Ovary (tissue), 9 donors: ENCODE measurements around the gene POU5F2. TPM values are rescaled to one million over a fixed set of nuclear protein-coding genes. Genes with fewer than 3 reads are reported as not detected.

Source experiments
- DNase-seq, 5 donors: peaks; one replicate each; pipeline ENCODE4 v3.0.0-alpha.2; 2019 to 2020
- H3K27ac ChIP-seq, 2 donors: fragments of 200-600 bp; one replicate each; pipeline versions ENCODE4 v1.5.1 to v1.8.0; 2019 to 2022
- H3K27me3 ChIP-seq: fragments of 200-600 bp; one replicate; pipeline ENCODE4 v1.8.0; 2022
- H3K36me3 ChIP-seq: fragments of 200-600 bp; sonication (generic); one replicate; pipeline ENCODE4 v1.5.1; 2019
- H3K4me1 ChIP-seq: one replicate; pipeline ENCODE4 v1.8.1; 2013; ENCODE audit warnings: mild to moderate bottlenecking, moderate library complexity; ENCODE audit not compliant: insufficient read depth
- H3K4me3 ChIP-seq: fragments of 200-600 bp; sonication (generic); one replicate; pipeline ENCODE4 v1.5.1; 2017
- H3K9me3 ChIP-seq, 2 donors: fragments of 200-600 bp in 1 of 2; sonication (generic) in 1 of 2; one replicate each; pipeline versions ENCODE4 v1.5.1 to v1.8.1; 2013 to 2019; ENCODE audit warnings: mild to moderate bottlenecking in 1 of 2, moderate library complexity in 1 of 2
- EP300 ChIP-seq: sonication (generic); formaldehyde crosslinking; IDR thresholded peaks from one replicate; pipeline ENCODE4 v1.6.1; 2017; ENCODE audit warnings: antibody characterized with exemption
- POLR2A ChIP-seq: fragments of 450-650 bp; IDR thresholded peaks from one replicate; pipeline ENCODE4 v1.6.1; 2017; ENCODE audit warnings: antibody characterized with exemption, mild to moderate bottlenecking, moderate library complexity
- WGBS, 3 donors: extraction: QIAGEN DNeasy Blood & Tissue Kit in 1 of 3; methylation state at CpG; one replicate each; pipeline versions ENCODE4 v1.1.5 to v1.1.7; 2013 to 2017; 5-methylcytosine and 5-hydroxymethylcytosine counted together
- intact Hi-C, 4 donors: fragments of 100-400 bp; cut with DNase I; formaldehyde crosslinking; loops; one replicate each; pipeline versions ENCODE4 v1.11.0 to v1.15.1; 2022 to 2023
- polyA plus RNA-seq, 2 donors: library from polyadenylated mRNA; stranded (reverse); fragments of 200-250 nt in 1 of 2; fragments of 350-450 nt in 1 of 2; fragmentation: Illumina TruSeq in 1 of 2; extraction: RNeasy Lipid Tissue Mini Kit (QIAGEN cat#74804) in 1 of 2; gene quantifications; one replicate each; pipeline ENCODE4 v1.2.3, GENCODE V29; 2013 to 2014
- total RNA-seq, 7 donors: library from RNA; depleted of rRNA in 2 of 7; stranded (reverse); fragments of >200 nt in 2 of 7; fragmentation: NEBNext Ultra II Directional in 3 of 7; extraction: Animal tissue kit (Norgen Biotek cat#: 25700) in 3 of 7; gene quantifications; one replicate each; pipeline versions ENCODE4 v1.1.0 to v1.2.4, GENCODE V29; 2016 to 2023
- TF ChIP-seq, protein P1 (sequence below), 3 donors: fragments of 450-650 bp in 2 of 3; fragments of 200-600 bp in 1 of 3; IDR thresholded peaks; one replicate each; pipeline versions ENCODE4 v1.5.1 to v1.8.0; 2016 to 2022; ENCODE audit warnings: antibody characterized with exemption in 3 of 3, mild to moderate bottlenecking in 1 of 3
- donor health status: DM: no; HTN: no; CAD: no; lungs with moderate emphysema.
- donor health status: DM: no; HTN: no; CAD: no.
- donor health status: Bipolar disorder and iron deficiency.
- donor health status: DM: yes; HTN: yes; CAD: no.
- donor health status: DM: no; HTN: no; CAD: no.
- donor health status: DM: yes; HTN: yes; CAD: no.

The POU5F2 gene
- total and polyA plus RNA-seq, 9 donors: 0.06 to 3.0 (median 1.1) TPM

DNA sequence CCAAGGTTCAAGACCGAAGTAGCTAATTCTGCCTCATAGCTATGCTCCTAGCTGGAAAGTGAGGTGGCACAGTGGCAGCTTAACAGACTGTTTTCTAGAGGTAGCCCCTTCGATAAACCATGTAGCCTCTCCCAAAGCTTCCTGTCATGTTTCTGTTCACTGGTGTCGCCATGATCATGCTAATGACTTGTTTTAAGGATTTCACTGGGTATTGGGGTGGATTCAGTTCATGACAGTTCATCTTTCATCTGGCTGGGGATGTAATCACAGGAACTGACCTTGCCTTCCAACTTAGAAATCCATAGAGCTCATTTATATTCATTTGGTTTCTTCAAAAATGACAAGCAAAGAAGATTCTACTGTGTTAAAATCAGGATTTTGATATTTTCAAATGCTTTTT lies 9.4 kb downstream of the POU5F2 start:
- intact Hi-C loops: no loop called here
- WGBS, 3 donors: 88 to 90% (median 90%) methylated on average over 3 of the region's 3 CpGs
- TF ChIP-seq POLR2A (no peak), EP300 (no peak)
- TF ChIP-seq, protein P1, sequence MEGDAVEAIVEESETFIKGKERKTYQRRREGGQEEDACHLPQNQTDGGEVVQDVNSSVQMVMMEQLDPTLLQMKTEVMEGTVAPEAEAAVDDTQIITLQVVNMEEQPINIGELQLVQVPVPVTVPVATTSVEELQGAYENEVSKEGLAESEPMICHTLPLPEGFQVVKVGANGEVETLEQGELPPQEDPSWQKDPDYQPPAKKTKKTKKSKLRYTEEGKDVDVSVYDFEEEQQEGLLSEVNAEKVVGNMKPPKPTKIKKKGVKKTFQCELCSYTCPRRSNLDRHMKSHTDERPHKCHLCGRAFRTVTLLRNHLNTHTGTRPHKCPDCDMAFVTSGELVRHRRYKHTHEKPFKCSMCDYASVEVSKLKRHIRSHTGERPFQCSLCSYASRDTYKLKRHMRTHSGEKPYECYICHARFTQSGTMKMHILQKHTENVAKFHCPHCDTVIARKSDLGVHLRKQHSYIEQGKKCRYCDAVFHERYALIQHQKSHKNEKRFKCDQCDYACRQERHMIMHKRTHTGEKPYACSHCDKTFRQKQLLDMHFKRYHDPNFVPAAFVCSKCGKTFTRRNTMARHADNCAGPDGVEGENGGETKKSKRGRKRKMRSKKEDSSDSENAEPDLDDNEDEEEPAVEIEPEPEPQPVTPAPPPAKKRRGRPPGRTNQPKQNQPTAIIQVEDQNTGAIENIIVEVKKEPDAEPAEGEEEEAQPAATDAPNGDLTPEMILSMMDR (IDR thresholded peaks at IDR 0.05): no peak

DNA sequence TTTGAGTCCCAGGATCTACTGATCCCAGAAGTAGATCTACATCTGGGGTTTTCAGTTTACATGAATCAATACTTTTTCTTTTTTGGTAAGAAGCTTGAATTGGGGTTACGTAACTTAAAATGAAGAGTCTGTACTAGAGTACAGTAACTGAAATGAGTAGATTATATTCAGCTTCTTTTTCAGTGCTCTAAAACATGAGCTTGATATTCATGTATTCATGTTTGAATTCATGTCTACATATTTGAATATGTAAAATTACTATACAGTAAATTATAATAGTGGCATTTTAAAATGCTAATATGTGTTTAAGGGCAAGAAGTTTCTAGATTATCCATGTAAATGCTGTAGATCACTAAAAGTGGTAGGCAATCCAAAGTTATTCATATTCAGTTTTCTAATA lies 14.8 kb downstream of the POU5F2 start:
- intact Hi-C loops: no loop called here
- H3K27ac ChIP-seq: no peak overlapping the region
- 97 to 98% (median 98%) methylated on average over 1 of the region's 1 CpG for WGBS, 3 donors
- TF ChIP-seq POLR2A (no peak), EP300 (no peak)
- TF ChIP-seq, protein P1 (IDR thresholded peaks at IDR 0.05): no peak
- DNase-seq: no peak
- H3K4me1 ChIP-seq: no peaks in the 10 kb centered on the region
- H3K36me3 ChIP-seq: no peaks in the 10 kb centered on the region
- H3K27me3 ChIP-seq: no peaks in the 10 kb centered on the region
- no peak overlapping the region for H3K4me3 ChIP-seq
- H3K9me3 ChIP-seq: no peaks in the 10 kb centered on the region

More for the DNA sequence above, 9.4 kb downstream of the POU5F2 start:
- Histone ChIP-seq H3K27ac (no peak overlapping the region), H3K27me3 (no peaks in the 10 kb centered on the region), H3K9me3 (no peaks in the 10 kb centered on the region), H3K4me3 (no peak overlapping the region), H3K36me3 (no peaks in the 10 kb centered on the region), H3K4me1 (no peaks in the 10 kb centered on the region)
- DNase-seq: no peak

DNA sequence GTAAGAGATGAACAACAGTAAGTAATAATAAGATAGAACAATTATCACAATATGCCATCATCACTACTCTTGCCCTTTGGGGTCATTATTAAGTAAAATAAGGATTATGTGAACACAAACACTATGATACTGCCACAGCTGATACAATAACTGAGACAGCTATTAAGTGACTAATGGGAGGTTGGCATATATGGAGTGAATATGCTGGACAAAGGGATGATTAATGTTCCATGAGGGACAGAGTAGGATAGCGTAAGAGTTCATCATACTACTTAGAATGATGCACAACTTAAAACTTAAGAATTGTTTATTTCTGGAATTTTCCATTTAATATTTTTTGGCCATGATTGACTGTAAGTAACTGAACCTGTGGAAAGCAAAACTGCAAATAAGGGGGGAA lies 16.6 kb downstream of the POU5F2 start:
- H3K27me3 ChIP-seq: no peaks in the 10 kb centered on the region
- H3K36me3 ChIP-seq: no peaks in the 10 kb centered on the region
- no peak overlapping the region for H3K27ac ChIP-seq
- no peak for DNase-seq
- no peak overlapping the region for H3K4me3 ChIP-seq
- no peaks in the 10 kb centered on the region for H3K4me1 ChIP-seq
- intact Hi-C loops: no loop called here
- TF ChIP-seq EP300 (no peak), POLR2A (no peak)
- TF ChIP-seq, protein P1 (IDR thresholded peaks at IDR 0.05): no peak
- H3K9me3 ChIP-seq: no peaks in the 10 kb centered on the region
- WGBS, 3 donors: 89 to 96% (median 93%) methylated on average over 1 of the region's 1 CpG

DNA sequence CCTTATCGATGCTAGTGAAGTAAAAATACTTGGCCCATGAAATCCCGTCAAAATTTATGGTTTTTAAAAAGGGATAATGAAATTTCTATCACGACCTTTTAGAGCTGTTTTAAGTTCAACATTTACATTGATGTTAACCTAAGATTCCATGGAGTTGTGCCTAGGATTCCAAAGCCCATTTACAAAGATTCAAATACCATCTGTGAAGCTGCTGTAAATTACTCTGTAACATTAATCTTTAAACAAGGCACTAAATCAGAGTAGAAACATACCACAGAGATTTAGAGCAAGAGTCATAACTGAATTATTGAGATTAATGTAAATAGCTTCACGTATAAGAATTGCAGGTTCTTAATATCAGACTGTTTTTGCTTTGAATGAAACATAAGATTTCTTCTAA lies 17.7 kb downstream of the POU5F2 start:
- no peak for DNase-seq
- Histone ChIP-seq H3K4me3 (no peak overlapping the region), H3K36me3 (no peaks in the 10 kb centered on the region), H3K27me3 (no peaks in the 10 kb centered on the region), H3K4me1 (no peaks in the 10 kb centered on the region), H3K27ac (no peak overlapping the region), H3K9me3 (no peaks in the 10 kb centered on the region)
- intact Hi-C loops: no loop called here
- 73 to 78% (median 74%) methylated on average over 4 of the region's 4 CpGs for WGBS, 3 donors
- TF ChIP-seq, protein P1 (IDR thresholded peaks at IDR 0.05): no peak

DNA sequence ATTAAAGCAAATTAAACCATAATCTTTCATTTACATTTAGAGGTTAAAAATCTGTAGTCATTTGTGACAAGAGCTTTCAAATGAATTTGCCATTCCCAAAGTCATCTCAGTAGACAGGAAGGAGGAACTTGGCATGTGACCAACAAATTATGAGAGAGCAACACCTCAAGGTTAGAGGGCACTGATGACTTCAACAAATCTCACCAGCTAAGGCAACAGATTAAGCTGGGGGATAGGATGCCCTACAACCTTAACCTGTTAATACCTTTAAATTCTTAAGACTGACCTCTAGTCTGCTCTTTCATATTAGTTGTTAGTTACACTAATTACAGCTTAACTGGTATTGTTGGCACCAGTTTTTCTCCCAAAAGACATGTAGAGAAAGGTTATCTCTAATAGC lies 18.4 kb downstream of the POU5F2 start:
- Histone ChIP-seq H3K27me3 (no peaks in the 10 kb centered on the region), H3K9me3 (no peaks in the 10 kb centered on the region), H3K4me3 (no peak overlapping the region), H3K4me1 (no peaks in the 10 kb centered on the region), H3K36me3 (no peaks in the 10 kb centered on the region), H3K27ac (no peak overlapping the region)
- TF ChIP-seq EP300 (no peak), POLR2A (no peak)
- TF ChIP-seq, protein P1 (IDR thresholded peaks at IDR 0.05): no peak
- DNase-seq: no peak
- intact Hi-C loops: no loop called here
